ENCODE results near the gene EEF2K.

Gene EEF2K

DNA sequence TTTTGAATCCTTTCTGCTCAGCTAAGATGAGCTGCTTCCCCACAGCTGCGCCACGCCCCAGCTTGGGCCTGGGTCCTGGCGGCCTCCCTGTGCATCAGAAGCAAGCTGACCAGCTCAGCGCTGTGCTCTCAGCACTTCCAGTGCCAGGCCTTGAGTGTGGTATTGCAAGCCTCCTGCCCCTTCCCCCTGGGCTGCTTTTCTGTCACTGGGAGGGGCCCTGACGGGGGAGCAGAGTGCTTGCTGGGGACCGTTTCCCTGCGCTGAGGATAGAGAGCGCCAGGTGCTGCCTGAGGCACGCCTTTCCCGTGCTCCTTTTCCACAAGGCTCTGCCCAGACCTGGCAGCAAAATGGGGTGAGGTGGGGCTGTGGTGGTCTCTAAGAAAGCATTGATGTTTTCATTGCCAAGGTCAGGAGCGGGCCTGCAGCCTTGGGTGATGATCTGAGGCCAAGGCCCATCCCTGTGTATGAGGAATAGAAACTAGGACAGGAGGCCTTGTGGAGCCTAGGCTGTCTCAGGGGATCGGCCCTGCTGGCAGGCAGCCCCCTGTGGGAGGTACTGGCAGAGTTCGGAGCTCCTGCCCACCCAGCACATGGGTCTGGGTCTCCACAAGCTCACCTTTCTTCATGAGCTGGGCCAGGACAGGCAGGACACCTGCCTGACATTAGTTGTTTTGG is 120.8 kb downstream of the EEF2K start:
- H3K4me3 ChIP-seq (ENCODE audit: low read depth, low read length), result no peak overlapping the region
- in situ Hi-C loops (cut with HindIII; ENCODE audit: low sequenced_read_pairs), result no loop called here
- DNase-seq (ENCODE audit: low read depth), result no peak
- TF ChIP-seq, protein P1, sequence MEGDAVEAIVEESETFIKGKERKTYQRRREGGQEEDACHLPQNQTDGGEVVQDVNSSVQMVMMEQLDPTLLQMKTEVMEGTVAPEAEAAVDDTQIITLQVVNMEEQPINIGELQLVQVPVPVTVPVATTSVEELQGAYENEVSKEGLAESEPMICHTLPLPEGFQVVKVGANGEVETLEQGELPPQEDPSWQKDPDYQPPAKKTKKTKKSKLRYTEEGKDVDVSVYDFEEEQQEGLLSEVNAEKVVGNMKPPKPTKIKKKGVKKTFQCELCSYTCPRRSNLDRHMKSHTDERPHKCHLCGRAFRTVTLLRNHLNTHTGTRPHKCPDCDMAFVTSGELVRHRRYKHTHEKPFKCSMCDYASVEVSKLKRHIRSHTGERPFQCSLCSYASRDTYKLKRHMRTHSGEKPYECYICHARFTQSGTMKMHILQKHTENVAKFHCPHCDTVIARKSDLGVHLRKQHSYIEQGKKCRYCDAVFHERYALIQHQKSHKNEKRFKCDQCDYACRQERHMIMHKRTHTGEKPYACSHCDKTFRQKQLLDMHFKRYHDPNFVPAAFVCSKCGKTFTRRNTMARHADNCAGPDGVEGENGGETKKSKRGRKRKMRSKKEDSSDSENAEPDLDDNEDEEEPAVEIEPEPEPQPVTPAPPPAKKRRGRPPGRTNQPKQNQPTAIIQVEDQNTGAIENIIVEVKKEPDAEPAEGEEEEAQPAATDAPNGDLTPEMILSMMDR (IDR thresholded peaks at IDR 0.05; ENCODE audit: low read depth, low read length, missing control alignments), result no peak

DNA sequence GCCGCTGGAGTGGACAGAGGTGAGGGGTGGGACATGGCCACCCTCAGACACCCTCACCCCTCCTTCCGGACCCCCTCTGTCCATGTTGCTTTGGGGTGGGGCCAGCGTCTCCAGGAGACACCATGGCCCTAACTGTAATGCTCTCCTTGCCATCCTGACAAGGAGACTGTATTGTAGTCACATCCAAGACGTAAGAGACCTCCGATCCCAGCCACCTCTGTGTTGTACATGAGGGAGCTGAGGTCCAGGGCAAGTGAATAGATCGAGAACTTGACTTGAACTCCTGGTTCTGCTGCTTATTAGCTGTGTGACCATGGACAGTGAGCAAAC is 121.3 kb downstream of the EEF2K start:
- DNase-seq (ENCODE audit: low read depth), result no peak
- in situ Hi-C loops (cut with HindIII; ENCODE audit: low sequenced_read_pairs), result no loop called here
- H3K4me3 ChIP-seq (ENCODE audit: low read depth, low read length), result no peak overlapping the region
- TF ChIP-seq, protein P1 (IDR thresholded peaks at IDR 0.05; ENCODE audit: low read depth, low read length, missing control alignments), result no peak

DNA sequence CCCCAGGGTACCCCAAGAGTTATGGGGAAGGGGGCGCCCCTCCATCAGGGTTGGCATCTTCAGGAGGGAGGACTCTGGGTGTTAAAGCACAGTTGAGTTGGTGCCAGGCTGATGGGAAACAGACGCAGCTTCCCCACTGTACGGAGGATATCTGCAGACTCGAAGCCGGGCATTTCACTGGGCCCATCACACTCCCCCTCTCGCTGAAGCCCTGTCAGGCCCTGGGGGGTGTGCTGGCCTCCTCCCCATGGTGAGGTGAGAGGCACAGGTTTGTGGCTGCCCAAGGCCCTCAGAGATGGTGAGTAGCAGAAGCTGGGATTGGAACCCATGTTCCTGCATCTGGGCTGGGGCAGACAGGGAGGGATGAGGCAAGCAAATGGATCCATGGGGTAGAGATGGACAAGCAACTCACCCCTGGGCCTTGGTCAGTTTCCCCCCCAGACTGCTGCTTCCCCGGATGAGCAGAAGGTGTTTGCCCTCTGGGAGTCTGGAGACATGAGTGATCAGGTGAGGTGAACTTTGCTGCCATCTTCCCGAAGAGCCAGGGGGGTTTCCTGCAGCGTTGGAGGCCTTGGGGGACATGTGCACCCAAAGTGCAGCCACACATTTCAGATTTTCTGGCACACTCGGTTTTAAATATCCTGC is 122.1 kb downstream of the EEF2K start:
- TF ChIP-seq, protein P1 (IDR thresholded peaks at IDR 0.05; ENCODE audit: low read depth, low read length, missing control alignments), result no peak
- H3K4me3 ChIP-seq (ENCODE audit: low read depth, low read length), result no peak overlapping the region
- in situ Hi-C loops (cut with HindIII; ENCODE audit: low sequenced_read_pairs), result no loop called here
- DNase-seq (ENCODE audit: low read depth), result no peak

DNA sequence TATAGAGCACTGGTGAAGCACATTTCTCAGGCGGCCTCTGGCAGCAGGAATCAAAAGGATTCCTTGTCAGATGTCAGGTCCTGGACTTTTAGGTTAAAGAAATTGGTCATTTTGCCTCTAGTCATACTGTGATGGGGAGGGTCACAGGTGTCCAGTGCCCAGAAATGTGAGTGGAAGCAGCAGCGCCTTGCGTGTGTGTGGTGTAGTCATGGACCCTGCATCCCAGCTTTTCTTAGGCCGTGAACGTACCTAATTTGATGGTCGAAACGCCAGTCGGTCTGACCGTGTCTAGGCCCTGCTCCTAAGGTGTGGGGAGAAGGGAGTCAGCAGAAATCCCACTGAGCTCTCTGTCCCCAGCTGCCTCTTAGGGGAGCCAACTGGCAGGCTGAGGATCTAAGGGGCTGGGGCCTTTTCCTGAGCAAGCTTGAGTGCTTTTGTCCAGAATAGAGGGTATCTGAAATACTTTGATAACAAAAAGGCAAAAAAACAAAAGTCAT is 123.2 kb downstream of the EEF2K start:
- in situ Hi-C loops (cut with HindIII; ENCODE audit: low sequenced_read_pairs), result no loop called here
- H3K4me3 ChIP-seq (ENCODE audit: low read depth, low read length), result no peak overlapping the region
- no peak for DNase-seq (ENCODE audit: low read depth)
- TF ChIP-seq, protein P1 (IDR thresholded peaks at IDR 0.05; ENCODE audit: low read depth, low read length, missing control alignments), result no peak

DNA sequence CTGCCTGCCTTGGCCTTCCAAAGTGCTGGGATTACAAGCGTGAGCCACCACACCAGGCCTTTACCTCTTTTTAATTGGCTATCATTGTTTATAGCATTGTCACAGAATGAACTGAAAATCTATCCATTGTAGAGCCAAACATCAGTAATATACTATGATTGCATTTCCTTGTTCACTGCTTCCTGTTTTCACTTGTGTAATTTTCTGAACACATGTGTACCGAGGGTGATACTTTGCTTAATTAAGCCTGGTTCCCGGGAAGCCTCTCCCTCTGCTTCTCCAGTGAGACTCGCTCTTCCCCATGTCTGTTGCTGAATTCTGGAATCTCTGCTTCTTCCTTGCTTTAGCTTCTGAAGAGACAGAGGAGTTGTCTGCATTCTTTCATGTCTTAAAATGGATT is 124.2 kb downstream of the EEF2K start:
- H3K4me3 ChIP-seq (ENCODE audit: low read depth, low read length), result no peak overlapping the region
- DNase-seq (ENCODE audit: low read depth), result no peak
- in situ Hi-C loops (cut with HindIII; ENCODE audit: low sequenced_read_pairs), result no loop called here
- TF ChIP-seq, protein P1 (IDR thresholded peaks at IDR 0.05; ENCODE audit: low read depth, low read length, missing control alignments), result no peak

DNA sequence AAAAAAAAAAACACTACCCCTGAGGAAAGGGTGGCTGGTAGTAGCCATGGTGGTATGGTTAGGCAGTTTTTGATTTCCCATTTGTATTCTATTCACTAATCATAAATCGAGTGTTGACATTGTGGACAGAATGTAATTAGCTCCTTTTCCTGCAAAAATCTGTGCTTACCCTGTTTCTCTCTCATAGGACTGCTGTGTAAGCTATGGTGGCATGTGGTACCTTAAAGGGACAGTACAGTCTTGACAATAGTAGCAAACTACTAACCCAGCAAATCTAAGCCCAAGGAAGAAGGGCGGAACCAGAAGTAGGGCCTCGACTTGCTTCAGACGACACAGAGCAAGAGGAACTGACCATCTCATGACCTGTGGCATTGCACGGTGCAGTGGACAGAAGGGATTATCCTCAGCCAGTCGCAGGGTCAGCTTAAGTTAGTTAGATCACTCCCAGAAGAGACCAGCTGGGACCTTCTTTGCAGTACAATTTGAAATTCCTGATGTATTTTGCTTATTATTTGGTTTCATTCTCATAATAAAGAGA is 127.4 kb downstream of the EEF2K start:
- H3K4me3 ChIP-seq (ENCODE audit: low read depth, low read length), result no peak overlapping the region
- TF ChIP-seq, protein P1 (IDR thresholded peaks at IDR 0.05; ENCODE audit: low read depth, low read length, missing control alignments), result no peak
- in situ Hi-C loops (cut with HindIII; ENCODE audit: low sequenced_read_pairs), result no loop called here
- no peak for DNase-seq (ENCODE audit: low read depth)

Data from astrocyte of the cerebellum (primary cell).